HG02642 (cell line): Measurements from ENCODE around the gene CEP135.
"Not testable (repeated sequence)": the region's sequence is repeated elsewhere in the genome, so short reads cannot be mapped to it uniquely, and the experiment has no call there.

ENCODE experiments used
- ATAC-seq: cut with Tn5 transposase; IDR thresholded peaks from one replicate; pipeline ENCODE4 v1.9.1; 2021; ENCODE audit warnings: mild to moderate bottlenecking; ENCODE audit not compliant: unreplicated experiment, poor library complexity

The CEP135 gene

GRCh38 chr4:55948726-55949481 is at the start of gene CEP135:
Gene CEP135, plus strand, starts transcription at chr4:55948945. Its CDS starts 3,186 bp downstream, at chr4:55952131.
- ATAC-seq: peak; percentile 80

- no peak for ATAC-seq
Observed at GRCh38 chr4:55902677-55903076, 46.1 kb upstream of the CEP135 start.

DNA sequence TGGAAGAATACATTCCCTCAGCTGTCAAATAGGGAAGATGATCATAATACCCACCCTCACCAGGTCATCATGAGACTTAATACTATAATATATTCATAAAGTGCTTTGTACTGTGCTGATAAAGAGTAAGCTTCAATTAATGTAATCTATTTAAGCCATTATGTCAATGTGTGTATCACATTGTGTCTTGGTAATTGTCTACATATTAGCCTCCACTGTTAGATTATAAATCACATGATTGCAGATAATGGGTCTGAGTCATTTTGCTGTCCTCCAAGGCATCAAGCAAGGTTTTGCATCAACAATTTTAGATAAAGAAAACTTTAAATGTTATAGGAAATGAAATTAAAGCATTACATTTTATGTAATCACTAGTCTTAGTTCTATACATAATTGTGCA is 45.2 kb upstream of the CEP135 start:
- ATAC-seq: no peak

DNA sequence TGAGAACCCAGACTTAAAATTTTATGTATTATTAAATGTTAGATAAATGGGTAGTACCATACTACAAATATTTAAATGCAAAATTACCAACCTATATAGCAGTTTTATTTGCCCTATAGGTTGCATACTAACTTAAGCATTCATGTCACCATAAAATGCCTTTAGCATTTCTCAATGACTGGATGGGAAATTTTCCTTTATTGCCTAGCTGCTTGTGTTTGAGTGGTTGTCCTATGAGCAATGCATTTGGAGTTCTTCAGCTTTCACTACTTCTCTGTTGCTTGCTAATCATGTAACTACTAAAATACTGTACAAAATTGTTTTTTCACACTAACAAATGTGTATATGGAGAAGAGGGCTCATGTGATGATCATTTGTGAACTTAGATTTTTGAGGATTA is 44.2 kb upstream of the CEP135 start:
- ATAC-seq: no peak

DNA sequence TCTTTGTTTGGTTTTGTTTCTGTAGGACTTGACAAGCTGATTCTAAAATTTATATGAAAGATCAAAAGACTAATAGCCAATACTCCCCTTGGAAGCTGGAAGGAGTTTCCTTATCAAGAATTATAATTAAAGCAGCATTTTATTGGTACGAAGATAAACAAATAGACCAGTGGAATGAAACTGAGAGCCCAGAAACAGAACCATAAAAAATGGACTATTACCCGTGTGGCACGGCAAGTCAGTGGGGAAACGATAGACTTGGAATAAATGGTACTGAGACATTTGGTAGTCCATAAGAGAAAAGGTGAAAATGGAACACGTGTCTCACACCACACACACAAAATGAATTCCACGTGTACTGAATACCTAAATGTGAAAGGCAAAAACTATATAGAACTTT is 42.4 kb upstream of the CEP135 start:
- ATAC-seq: no peak

- no peak for ATAC-seq
Observed at GRCh38 chr4:55906989-55907388, 41.8 kb upstream of the CEP135 start.

- ATAC-seq: no peak
Observed at GRCh38 chr4:55907469-55907868, 41.3 kb upstream of the CEP135 start.

- no peak for ATAC-seq
Observed at GRCh38 chr4:55910140-55910539, 38.6 kb upstream of the CEP135 start.

DNA sequence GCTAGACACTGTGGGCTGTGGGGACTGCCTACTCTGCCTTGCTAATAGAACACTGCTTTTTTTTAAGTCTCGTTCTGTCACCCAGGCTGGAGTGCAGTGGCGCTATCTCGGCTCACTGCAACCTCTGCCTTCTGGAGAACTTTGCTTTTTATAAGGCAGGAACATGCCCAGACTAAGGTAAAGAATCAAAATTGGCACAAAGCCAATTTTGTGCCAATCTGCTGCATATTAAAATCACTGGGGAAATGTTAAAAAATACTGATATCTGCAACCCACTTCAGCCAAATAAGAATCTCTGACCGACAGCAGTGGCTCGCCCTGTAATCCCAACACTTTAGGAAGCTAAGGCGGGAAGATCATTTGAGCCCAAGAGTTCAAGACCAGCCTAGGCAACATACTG is 36.5 kb upstream of the CEP135 start:
- ATAC-seq: no peak

DNA sequence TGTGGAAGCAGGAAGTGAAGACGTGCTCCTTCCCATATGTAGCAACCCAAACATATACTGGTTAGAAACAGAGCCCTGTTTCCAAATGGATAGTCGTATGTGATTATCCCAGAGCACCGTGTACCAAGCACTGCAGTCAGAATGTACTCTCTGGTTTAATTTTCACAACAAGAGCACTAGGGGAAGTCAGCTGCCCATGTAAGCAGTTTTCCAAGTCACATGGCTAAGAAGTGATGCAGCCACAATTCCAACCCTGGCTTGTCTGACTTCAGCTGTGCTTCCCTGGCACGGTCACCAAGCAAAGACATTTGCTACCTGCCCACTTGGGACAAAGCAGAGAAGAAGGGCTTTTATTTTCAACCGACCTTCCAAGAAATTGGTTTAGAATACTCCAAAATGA is 28.2 kb upstream of the CEP135 start:
- ATAC-seq: no peak

- ATAC-seq: no peak
Observed at GRCh38 chr4:55921093-55921492, 27.7 kb upstream of the CEP135 start.

DNA sequence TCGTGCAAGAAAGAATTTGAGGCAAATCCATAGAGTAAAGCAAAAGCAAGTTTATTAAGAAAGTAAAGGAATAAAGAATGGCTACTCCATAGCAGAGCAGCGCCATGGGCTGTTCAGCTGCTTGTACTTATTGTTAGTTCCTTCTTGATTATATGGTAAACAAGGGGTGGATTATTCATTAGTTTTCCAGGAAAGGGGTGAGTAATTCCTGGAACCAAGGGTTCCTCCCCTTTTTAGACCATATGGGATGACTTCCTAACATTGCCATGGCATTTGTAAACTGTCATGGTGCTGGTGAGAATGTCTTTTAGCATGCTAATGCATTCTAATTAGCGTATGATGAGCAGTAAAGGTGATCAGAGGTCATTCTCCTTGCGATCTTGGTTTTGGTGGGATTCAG is 23.5 kb upstream of the CEP135 start:
- no peak for ATAC-seq

- ATAC-seq: no peak
Observed at GRCh38 chr4:55926610-55927009, 22.1 kb upstream of the CEP135 start.

- ATAC-seq: no peak
Observed at GRCh38 chr4:55927803-55928437, 20.8 kb upstream of the CEP135 start.

- ATAC-seq: no peak
Observed at GRCh38 chr4:55928846-55929245, 19.9 kb upstream of the CEP135 start.

DNA sequence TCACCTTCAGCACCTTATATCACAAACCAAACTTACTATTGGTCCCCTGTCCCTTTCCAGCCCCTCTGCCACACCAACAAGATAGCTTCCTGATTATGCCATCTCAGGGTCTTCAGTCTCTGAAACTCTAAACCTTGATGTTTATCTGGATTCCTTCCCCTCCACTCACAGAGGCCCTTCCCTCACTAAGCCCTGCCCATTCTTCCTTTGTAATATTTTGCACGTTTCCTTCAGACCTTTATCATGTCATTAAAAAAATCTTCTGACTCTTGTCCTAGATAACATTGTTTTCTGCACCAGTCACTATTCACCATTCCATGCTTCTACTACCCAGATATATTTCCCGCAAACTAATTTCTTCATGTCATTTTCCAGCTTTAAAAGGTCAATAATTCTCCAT is 17.7 kb upstream of the CEP135 start:
- ATAC-seq: no peak

GRCh38 chr4:55931833-55932232 is 16.9 kb upstream of the CEP135 start:
- no peak for ATAC-seq

GRCh38 chr4:55932511-55932910 is 16.2 kb upstream of the CEP135 start:
- no peak for ATAC-seq

DNA sequence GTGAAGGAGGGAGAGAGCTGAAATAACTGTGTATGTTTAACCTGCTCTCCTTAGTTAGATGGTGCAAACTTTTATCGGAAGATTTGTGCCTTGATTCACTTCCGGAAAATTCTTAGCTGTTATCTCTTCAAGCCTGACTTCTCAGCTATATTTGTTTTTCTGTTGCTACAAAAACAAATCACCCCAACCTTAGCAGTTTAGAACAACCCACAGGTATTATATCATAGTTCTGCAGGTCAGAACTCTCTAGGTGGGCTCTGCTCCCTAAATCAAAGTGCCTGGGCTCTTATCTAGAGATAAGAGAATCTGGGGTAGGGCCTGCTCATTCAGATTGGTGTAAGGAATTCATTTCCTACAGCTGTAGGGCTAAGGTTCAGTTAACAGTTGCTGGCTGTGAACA is 15.1 kb upstream of the CEP135 start:
- ATAC-seq: no peak

- not testable (repeated sequence) for ATAC-seq
Observed at GRCh38 chr4:55935907-55936306, 12.8 kb upstream of the CEP135 start.

- no peak for ATAC-seq
Observed at GRCh38 chr4:55938481-55938880, 10.3 kb upstream of the CEP135 start.

DNA sequence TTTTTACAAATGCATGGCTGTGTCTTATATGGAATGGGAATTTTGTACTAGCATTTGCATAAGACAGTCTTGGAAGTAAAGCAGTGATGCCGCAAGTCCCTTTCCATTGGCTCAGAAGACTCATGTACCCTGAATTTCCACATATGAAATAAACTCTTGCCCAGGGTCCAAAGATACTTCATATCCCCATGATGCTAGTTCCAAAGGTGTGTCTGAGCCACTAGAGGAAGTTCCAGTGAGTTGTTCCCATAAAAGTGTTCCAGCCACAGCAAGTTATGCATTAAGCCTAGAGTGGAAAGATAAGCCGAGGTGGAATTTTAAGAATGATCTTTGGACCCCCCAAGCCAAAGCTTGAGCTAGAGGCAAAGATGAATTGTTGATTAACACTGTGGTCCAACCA is 9.3 kb upstream of the CEP135 start:
- no peak for ATAC-seq
